HG03571 (cell line): ENCODE measurements around the gene GRN.
"Not testable (repeated sequence)": the region's sequence is repeated elsewhere in the genome, so short reads cannot be mapped to it uniquely, and the experiment has no call there.

Source experiments
- ATAC-seq: cut with Tn5 transposase; IDR thresholded peaks from one replicate; pipeline ENCODE4 v1.9.1; 2021; ENCODE audit not compliant: unreplicated experiment

GRN gene

DNA sequence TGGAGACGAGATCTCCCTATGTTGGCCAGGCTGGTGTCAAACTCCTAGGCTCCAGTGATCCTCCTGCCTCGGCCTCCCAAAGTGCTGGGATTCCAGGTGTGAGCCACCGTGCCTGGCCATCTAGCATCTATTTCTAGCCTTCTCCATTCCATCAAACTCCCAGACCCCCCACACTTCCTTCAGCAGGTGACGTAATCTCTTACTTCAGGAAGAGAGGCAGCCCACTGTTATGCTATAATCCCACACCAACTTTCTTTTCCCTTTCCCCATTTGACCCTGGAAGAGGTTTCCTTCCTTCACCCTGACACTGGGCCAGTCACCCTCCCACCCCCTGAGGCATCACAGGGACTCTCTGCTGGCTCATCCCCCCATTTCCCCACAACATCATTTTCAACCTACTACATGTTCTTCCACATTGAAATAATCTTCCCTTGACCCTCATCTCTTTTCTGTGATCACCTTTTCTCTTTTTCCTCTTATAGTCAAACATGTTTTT, 36.8 kb downstream of the GRN start:
- ATAC-seq = no peak

- ATAC-seq = no peak
Measured at GRCh38 chr17:44382917-44383316, 37.8 kb downstream of the GRN start.

DNA sequence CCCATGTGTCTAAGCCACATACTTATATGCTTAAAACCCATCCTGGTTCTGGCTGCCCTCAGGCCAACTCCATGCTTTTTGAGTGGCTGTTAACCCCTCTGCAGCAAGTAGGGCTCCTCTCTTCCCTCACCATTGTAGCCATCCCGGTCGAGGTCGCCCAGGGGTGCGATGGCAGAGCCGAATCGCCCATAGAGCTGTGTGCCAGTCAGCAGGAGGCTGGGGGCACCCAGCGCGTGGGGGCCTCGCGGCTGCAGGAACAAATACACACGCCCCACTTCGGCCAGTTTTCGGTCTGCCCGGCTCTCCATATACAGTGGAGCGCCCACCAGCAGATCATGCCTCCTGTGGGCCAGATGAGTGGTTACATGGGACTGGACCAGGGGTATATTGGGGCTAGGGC, 38.3 kb downstream of the GRN start:
- no peak for ATAC-seq

- ATAC-seq = no peak
Measured at GRCh38 chr17:44383861-44384260, 38.8 kb downstream of the GRN start.

GRCh38 chr17:44384281-44384822, 39.2 kb downstream of the GRN start:
- no peak for ATAC-seq

- ATAC-seq = no peak
Measured at GRCh38 chr17:44384823-44385286, 39.8 kb downstream of the GRN start.

DNA sequence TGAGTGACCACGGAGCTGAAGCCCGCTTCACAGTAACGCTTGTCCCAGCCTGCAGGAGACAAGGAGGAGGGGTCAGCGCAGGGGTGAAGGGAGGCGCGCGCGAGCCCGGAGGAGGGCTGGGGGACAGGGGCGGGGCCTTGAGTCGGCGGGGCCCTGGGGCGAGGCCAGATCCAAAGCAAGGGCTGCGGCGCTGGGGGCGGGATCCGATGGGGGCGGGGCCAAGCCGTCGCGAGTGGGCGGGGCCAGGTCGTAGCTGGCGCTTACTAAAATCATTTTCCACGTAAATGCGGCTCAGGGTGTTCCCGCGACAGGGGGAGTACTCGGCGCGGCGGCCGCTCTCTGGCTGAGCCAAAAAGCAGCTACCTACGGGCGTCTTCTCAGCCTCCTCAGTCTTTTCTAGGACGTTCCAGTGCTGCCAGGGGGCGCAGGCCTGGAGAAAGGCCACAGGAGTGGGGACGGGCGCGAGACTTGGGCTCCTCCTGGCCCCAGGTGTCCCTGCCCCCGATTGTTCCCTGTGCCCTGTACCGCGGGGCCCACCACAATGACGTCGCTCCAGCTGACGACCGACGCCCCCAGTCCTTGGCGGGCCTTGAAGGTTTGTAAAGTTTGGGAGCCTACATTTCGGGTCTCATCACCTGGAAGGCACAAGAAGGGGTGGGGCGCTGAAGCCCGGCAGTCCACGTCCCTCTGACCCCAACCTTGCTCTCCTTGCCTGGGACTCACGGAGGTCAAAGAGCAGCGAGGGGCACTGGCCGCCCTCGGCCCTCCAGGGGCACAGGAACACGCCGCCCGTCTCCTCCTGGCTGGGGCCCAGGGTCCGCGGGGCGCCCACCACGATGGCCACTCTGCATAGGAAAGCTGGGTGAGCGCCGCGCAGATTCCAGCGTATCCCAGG, 40.4 kb downstream of the GRN start:
- no peak for ATAC-seq

- no peak for ATAC-seq
Measured at GRCh38 chr17:44386182-44386525, 41.1 kb downstream of the GRN start.

DNA sequence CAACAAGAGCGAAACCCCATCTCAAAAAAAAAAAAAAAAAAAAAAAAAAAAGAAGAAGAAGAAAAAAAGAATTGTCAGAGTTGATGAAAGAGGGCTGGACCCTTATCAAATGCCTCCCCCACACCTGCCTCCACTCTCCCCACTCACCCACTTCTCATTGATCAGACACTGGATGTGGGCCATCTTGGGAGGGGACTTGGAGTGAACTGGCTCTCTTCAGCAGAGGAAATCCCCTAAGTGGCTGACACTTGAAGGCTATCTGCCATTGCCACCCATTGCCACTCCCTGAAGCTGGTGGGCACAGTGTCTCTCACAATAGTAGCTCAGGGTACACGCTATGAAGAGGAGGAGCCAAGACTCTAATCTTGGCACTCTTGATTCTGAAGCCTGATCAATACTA, 42.7 kb downstream of the GRN start:
- ATAC-seq = no peak

GRCh38 chr17:44389281-44389680, 44.2 kb downstream of the GRN start, which contains the start of gene ITGA2B:
Gene ITGA2B, minus strand, starts transcription at chr17:44389649. Its CDS starts 176 bp downstream, at chr17:44389473.
- no peak for ATAC-seq

- ATAC-seq = no peak
Measured at GRCh38 chr17:44389723-44390202, 44.7 kb downstream of the GRN start.

DNA sequence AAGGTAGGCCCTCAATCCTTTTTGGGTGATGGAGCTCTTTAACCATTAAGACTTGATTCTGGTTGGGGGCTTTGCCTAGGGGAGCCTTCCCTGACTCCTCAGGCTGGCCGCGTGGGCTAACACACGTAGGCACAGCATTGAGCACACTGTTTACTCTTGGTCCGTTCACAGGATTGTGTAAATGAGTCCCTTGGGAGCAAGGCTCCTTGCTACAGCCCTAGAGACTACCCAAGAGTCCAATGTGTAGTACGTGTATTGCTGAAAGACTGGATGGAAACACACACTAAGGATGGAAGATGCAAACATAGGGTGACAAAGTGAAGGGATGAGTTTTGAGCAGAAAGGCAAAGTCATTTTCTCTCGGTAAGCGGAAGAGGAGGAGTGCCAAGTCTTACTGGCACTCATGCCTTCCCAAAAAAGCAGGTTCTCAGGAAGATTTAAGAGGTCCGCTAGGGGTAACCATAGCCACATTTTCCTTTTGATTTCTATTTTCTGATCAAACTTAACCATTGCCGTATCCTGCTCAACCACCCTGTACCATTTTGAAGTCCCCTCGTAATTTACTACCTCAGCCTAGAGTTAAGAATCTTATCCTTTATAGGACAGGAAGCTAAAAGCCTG, 45.3 kb downstream of the GRN start:
- ATAC-seq = no peak

DNA sequence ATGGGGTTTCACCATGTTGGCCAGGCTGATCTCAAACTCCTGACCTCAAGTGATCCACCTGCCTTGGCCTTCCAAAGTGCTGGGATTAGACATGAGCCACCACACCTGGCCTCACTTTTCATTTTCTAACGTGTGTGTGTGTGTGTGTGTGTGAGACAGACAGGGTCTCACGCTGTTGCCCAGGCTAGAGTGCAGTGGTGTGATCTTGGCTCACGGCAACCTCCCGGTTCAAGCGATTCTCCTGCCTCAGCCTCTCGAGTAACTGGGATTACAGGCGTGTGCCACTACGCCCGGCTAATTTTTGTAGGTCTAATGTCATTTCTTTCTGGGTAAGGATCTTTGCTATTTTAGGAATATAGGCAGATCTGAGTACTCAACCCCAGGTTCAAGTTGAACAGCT, 49.0 kb downstream of the GRN start:
- ATAC-seq = not testable (repeated sequence)

- no peak for ATAC-seq
Measured at GRCh38 chr17:44394833-44395232, 49.7 kb downstream of the GRN start.

DNA sequence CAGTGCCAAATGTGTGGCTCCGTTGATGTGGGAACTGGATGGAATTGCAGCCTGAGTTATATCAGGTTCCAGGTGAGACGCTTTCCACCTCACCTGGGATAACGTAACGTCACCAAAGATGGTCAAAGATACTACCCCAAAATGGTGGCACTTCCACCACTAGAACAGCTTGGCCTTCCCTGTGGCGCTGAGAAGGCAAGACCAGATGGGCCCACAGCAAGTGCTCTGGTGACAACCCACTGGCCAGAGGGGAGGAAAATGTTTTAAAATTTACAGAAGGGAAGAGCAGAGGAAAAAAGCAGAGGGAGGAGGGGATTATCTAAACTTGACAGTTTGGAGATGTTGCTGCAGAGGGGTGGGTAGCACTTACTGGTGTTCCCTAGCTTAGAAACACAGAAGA, 51.8 kb downstream of the GRN start:
- no peak for ATAC-seq

DNA sequence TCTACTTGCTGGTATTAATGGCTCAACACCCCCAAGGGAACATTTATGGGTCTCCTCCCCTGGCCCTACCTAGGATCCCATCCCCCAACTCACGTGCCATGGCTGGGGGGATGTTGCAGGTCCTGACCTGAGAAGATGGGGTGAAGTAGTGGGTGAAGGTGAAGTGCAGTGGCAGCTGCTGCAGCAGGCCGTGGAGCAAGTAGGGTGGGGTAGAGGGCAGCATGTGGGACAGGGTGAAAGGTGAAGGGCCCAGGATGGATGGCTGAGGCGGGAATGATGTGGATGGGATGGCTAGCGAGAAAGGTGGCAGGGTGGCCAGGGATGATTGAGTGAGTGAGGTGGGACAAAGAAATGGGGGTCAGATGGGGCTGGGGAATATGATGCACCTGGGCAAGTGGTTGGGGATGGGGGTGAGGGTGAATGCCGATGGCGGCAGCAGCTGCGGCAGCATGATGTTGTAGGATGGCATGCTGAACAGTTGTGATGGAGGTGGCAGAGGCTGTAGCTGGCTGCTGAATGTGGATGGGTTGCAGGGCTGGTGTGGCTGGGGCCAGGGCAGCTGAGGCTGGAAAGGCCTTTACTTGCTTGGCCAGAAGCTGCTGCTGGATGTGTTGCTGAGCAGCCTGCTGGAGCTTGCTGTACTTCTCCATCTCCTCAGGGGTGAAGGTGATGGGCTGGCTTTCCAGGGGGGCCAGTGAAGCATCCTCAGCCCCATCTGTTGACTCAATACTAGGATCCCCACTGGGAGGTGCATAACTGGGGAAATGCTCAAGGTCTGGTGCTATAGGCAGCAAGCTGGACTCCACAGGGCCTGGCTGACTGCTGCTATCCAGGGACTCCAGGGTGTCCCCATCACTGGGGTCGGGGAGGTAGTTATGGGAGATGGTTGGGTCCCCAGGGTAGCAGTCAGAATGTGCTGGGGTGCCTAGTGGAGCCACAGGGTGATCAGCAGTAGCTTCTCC, 52.7 kb downstream of the GRN start:
- ATAC-seq = no peak

DNA sequence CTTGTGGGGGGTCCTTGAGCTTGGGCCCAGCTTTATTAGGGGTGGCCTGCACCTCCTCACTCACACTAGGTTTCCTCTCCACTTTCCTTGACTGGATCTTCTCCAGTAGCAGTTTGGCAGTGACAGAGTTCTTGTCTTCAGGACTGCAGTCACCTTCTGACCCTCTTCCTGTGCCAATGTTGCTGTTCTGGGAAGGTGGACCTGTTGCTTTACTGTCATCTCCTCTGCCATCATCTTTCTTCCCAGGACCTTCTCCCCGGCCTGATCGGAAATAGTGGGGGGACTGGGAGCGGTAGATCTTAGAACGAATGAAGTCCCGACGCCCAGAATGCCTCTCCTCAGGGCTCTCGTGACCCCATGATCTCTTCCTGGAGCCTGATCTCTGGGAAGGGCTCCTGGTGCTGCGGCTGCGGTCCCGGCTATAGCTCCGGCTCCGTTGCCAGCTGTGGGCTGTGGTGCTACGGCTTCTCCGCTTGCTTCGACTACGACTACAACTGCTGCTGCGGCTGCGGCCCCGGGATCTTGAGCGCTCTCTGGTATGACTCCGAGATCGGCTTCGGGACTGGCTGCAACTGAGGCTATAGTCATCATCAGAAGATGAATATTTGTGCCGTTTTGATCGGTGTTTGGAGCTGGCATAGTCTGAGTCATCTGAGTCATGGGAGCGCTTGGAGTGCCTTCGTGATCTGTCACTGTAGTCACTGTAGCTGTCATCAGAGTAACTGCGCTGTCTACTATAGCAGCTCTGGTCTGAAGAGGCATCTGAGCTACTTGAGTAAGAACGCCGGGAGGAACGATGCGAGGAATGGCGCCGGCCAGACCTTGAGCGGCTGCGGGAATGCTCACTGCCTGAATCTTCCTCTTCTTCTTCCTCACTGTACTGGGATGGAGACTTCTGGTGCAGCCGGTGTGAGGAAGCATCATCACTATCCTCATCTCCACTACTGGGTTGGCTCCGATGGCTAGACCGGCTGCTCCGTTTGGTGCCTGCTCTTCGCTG, 53.9 kb downstream of the GRN start:
- ATAC-seq = no peak

DNA sequence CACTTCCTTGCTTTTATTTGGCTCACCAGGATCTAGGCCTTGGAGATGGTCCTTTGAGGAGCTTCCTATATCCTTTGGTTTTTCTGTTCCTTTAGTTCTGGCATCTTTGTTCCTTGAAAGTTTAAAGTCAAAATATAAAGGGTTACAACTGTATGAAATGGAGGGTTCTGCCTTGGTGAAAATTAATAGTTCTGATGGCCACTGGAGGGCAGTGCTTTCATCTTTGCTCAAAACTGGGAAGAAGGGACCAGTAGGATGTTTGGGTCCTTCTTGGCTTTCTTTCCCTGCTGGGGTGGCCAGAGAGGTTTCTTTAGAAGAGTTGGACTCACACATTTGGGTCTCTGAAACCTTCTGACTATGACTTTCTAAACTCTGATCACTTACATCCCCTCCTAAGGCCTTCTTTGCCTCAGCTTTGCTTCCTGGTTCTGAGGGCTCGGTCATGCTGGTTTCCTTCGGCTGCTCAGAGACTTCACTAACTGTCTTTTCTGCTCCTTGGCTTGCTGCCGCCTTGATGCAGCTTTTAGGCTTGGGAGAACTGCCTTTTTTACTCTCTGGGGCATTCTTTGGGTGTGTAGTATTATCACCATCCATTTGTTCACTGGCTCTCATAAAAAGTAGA, 55.2 kb downstream of the GRN start:
- ATAC-seq = no peak
